ENCODE results near the gene TTC5.
A peak's percentile ranks its signal among the peaks of the same experiment; 100 is the strongest.

The TTC5 gene, protein sequence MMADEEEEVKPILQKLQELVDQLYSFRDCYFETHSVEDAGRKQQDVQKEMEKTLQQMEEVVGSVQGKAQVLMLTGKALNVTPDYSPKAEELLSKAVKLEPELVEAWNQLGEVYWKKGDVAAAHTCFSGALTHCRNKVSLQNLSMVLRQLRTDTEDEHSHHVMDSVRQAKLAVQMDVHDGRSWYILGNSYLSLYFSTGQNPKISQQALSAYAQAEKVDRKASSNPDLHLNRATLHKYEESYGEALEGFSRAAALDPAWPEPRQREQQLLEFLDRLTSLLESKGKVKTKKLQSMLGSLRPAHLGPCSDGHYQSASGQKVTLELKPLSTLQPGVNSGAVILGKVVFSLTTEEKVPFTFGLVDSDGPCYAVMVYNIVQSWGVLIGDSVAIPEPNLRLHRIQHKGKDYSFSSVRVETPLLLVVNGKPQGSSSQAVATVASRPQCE

DNA sequence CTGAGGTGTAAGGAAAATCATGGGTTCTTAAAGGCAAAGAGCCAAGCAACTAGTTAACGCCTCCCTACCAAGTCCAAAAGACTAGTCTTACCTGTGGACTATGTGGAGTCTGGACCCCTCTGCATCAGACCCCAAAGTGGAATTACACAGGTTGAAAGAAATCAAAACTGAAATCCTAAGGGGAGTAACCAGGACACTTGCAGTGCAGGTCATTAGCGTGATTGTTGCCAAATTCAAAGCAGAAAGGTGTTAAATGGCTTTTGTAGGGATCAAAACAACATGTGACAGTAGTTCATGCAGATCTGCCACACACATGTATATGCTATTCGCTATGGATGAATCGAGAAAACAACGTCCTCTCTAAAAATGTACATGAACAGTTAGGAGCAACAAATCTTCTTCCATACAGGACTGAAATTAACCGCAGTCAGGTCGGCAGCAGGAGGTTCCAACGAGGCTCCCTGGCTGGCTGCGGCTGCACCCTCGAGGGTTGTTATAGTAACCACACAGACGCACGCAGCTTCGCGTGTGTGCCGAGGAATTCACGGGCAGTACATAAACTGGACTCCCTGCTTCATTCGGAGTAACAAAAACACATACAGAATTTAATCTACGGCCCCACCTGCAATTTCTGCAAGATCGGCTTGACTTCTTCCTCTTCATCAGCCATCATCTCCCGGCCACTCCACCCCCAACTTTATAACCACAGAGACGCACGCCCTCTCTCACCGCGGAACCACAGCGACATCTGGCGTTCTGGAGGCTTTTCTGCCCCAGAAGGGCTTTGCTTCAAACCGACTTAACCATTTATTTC lies at the start of gene TTC5:
TSS of gene TTC5 (minus strand) at position 687 of the 814 bp plus-strand sequence. CDS start at position 673, 14 bp downstream.
- Histone ChIP-seq H3K4me1 (ENCODE audit: insufficient read depth, low read length, poor library complexity, severe bottlenecking) (peaks cover 35% of the 10 kb centered on the region), H3F3A (ENCODE audit: low read depth) (no peaks in the 10 kb centered on the region), H3K9ac (ENCODE audit: low read depth, low read length, poor library complexity, severe bottlenecking) (peak within 1 kb of the TSS; percentile 73), H3K27me3 (ENCODE audit: insufficient read depth, low read length, poor library complexity, severe bottlenecking) (no peaks in the 10 kb centered on the region), H3K4me2 (ENCODE audit: low read depth, low read length, poor library complexity, severe bottlenecking) (peak within 1 kb of the TSS; percentile 88), H3K4me3 (ENCODE audit: low read length, poor library complexity, severe bottlenecking) (peak within 1 kb of the TSS; percentile 93), H2AFZ (ENCODE audit: low read length) (peak within 1 kb of the TSS; percentile 95), H3K36me3 (ENCODE audit: insufficient read depth, low read length) (no peaks in the 10 kb centered on the region; the same call in 1 of the 2 replicates), H3K79me2 (ENCODE audit: insufficient read depth, low read length) (peaks cover 27% of the 10 kb centered on the region), H3K9me2 (replicated peaks; ENCODE audit: low read depth, low read length) (no peaks in the 10 kb centered on the region), H3K9me3 (ENCODE audit: insufficient read depth, low read depth, low read length) (no peaks in the 10 kb centered on the region), H4K20me1 (ENCODE audit: insufficient read depth, low read length, poor library complexity, severe bottlenecking) (no peaks in the 10 kb centered on the region)
- TF ChIP-seq, protein P1, sequence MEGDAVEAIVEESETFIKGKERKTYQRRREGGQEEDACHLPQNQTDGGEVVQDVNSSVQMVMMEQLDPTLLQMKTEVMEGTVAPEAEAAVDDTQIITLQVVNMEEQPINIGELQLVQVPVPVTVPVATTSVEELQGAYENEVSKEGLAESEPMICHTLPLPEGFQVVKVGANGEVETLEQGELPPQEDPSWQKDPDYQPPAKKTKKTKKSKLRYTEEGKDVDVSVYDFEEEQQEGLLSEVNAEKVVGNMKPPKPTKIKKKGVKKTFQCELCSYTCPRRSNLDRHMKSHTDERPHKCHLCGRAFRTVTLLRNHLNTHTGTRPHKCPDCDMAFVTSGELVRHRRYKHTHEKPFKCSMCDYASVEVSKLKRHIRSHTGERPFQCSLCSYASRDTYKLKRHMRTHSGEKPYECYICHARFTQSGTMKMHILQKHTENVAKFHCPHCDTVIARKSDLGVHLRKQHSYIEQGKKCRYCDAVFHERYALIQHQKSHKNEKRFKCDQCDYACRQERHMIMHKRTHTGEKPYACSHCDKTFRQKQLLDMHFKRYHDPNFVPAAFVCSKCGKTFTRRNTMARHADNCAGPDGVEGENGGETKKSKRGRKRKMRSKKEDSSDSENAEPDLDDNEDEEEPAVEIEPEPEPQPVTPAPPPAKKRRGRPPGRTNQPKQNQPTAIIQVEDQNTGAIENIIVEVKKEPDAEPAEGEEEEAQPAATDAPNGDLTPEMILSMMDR (conservative IDR thresholded peaks at IDR 0.05; ENCODE audit: low read length) = peak; percentile 92
- no peak for TF ChIP-seq EZH2phosphoT487 (IDR thresholded peaks at IDR 0.05; ENCODE audit: borderline replicate concordance)

DNA sequence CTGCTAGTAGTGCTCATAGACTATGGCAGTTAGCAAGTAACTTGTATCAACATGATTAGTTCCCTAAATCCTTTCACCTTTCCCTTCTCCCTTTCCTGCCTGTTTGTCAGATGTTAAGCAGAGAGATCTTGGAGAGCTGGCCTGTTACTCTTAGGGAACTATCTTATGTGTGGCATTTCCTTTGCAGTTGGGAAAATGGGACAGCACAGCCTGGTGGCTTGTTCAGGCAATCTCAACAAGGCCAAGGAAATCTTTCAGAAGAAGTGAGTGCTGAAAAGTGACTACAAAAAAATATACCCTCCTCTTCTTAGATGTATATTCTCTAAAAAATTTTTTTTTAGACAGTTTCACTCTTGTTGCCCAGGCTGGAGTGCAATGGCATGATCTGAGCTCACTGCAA lies 45.1 kb upstream of the TTC5 start:
- Histone ChIP-seq H3K36me3 (ENCODE audit: insufficient read depth, low read length) (peaks cover 64% of the 10 kb centered on the region), H3K9me3 (ENCODE audit: insufficient read depth, low read depth, low read length) (no peaks in the 10 kb centered on the region), H3K4me3 (ENCODE audit: low read length, poor library complexity, severe bottlenecking) (no peak overlapping the region), H3K79me2 (ENCODE audit: insufficient read depth, low read length) (peaks cover 8% of the 10 kb centered on the region; the same call in 1 of the 2 replicates), H3K4me2 (ENCODE audit: low read depth, low read length, poor library complexity, severe bottlenecking) (no peak overlapping the region), H3K27me3 (ENCODE audit: insufficient read depth, low read length, poor library complexity, severe bottlenecking) (no peaks in the 10 kb centered on the region), H3F3A (ENCODE audit: low read depth) (no peaks in the 10 kb centered on the region), H4K20me1 (ENCODE audit: insufficient read depth, low read length, poor library complexity, severe bottlenecking) (no peaks in the 10 kb centered on the region), H2AFZ (ENCODE audit: low read length) (no peak overlapping the region), H3K9ac (ENCODE audit: low read depth, low read length, poor library complexity, severe bottlenecking) (no peak overlapping the region), H3K4me1 (ENCODE audit: insufficient read depth, low read length, poor library complexity, severe bottlenecking) (no peaks in the 10 kb centered on the region), H3K9me2 (replicated peaks; ENCODE audit: low read depth, low read length) (no peaks in the 10 kb centered on the region)
- no peak for TF ChIP-seq EZH2phosphoT487 (IDR thresholded peaks at IDR 0.05; ENCODE audit: borderline replicate concordance)
- TF ChIP-seq, protein P1 (conservative IDR thresholded peaks at IDR 0.05; ENCODE audit: low read length) = peak; percentile 32

- H3K79me2 ChIP-seq (ENCODE audit: insufficient read depth, low read length) = peaks cover 13% of the 10 kb centered on the region; the same call in 1 of the 2 replicates
- H4K20me1 ChIP-seq (ENCODE audit: insufficient read depth, low read length, poor library complexity, severe bottlenecking) = no peaks in the 10 kb centered on the region
- peaks cover 4% of the 10 kb centered on the region for H3K4me1 ChIP-seq (ENCODE audit: insufficient read depth, low read length, poor library complexity, severe bottlenecking)
- no peak for TF ChIP-seq EZH2phosphoT487 (IDR thresholded peaks at IDR 0.05; ENCODE audit: borderline replicate concordance)
- TF ChIP-seq, protein P1 (conservative IDR thresholded peaks at IDR 0.05; ENCODE audit: low read length) = no peak
- H3K9me2 ChIP-seq (replicated peaks; ENCODE audit: low read depth, low read length) = no peaks in the 10 kb centered on the region
- H3K9me3 ChIP-seq (ENCODE audit: insufficient read depth, low read depth, low read length) = no peaks in the 10 kb centered on the region
- H3K4me2 ChIP-seq (ENCODE audit: low read depth, low read length, poor library complexity, severe bottlenecking) = no peak overlapping the region
- H3K4me3 ChIP-seq (ENCODE audit: low read length, poor library complexity, severe bottlenecking) = no peak overlapping the region
- H3K27me3 ChIP-seq (ENCODE audit: insufficient read depth, low read length, poor library complexity, severe bottlenecking) = no peaks in the 10 kb centered on the region
- 0 out of 2 replicates have a peak, but pooled peaks cover 2% of the 10 kb centered on the region for H3F3A ChIP-seq (ENCODE audit: low read depth)
- no peak overlapping the region for H3K9ac ChIP-seq (ENCODE audit: low read depth, low read length, poor library complexity, severe bottlenecking)
- H3K36me3 ChIP-seq (ENCODE audit: insufficient read depth, low read length) = peaks cover 60% of the 10 kb centered on the region
- H2AFZ ChIP-seq (ENCODE audit: low read length) = no peak overlapping the region
These were observed 44.5 kb upstream of the TTC5 start for GRCh38 chr14:20350282-20350681.

All from Loucy (cell line).